Tracheal epithelial cell (primary cell): ENCODE results near the gene FUT4. TPM values are rescaled to one million over a fixed set of nuclear protein-coding genes. Genes with fewer than 3 reads are reported as not detected.

Source experiments
- total RNA-seq: library from RNA; depleted of rRNA; stranded (reverse); fragments of >200 nt; gene quantifications from 2 replicates; pipeline ENCODE4 v1.2.1, GENCODE V29; 2014

Gene FUT4
- 1.5 and 2.2 TPM in 2 replicates for total RNA-seq

GRCh38 chr11:94543695-94544645, at the start of gene FUT4:
FUT4 (plus strand) TSS chr11:94543921; CDS start chr11:94544134, 213 bp downstream.

GRCh38 chr11:94511932-94512781, 31.6 kb upstream of the FUT4 start, which contains the start of gene C11orf97:
C11orf97 (plus strand) TSS chr11:94512461; CDS start chr11:94512529, 68 bp downstream.

GRCh38 chr11:94567181-94567670, 23.5 kb downstream of the FUT4 start, which contains the start of gene PIWIL4:
PIWIL4 (plus strand) TSS chr11:94567368; CDS start chr11:94567519, 151 bp downstream.

Other genes starting within 250 kb of the FUT4 start
- gene IZUMO1R, start 239.3 kb upstream of the FUT4 start, total RNA-seq, result not detected in 2 replicates
- under 0.01 TPM in 2 replicates for gene GPR83, start 142.5 kb upstream of the FUT4 start, total RNA-seq
- gene MRE11, start 50.1 kb upstream of the FUT4 start, total RNA-seq, result 9.6 and 16.4 TPM in 2 replicates
- gene ANKRD49, start 49.9 kb upstream of the FUT4 start, total RNA-seq, result 15.4 and 24.9 TPM in 2 replicates
- gene C11orf97, start 31.5 kb upstream of the FUT4 start, total RNA-seq, result not detected in 2 replicates
- gene PIWIL4, start 23.4 kb downstream of the FUT4 start, total RNA-seq, result 0.85 and 1.2 TPM in 2 replicates
- 64.3 and 109 TPM in 2 replicates for gene AMOTL1, start 224.4 kb downstream of the FUT4 start, total RNA-seq